Lung (tissue), 12 donors: ENCODE data around the gene OR4C3. TPM values are rescaled to one million over a fixed set of nuclear protein-coding genes. Genes with fewer than 3 reads are reported as not detected.

Source experiments
- ATAC-seq: fragments of 200-7000 bp; cut with Tn5 transposase; one replicate; pipeline ENCODE4 v1.9.1; 2020; ENCODE audit warnings: moderate number of reproducible peaks; ENCODE audit not compliant: insufficient read depth, low FRiP score
- DNase-seq, 3 donors: peaks; one replicate each; pipeline ENCODE4 v3.0.0-alpha.2; 2013 to 2017
- H3K27ac ChIP-seq, 2 donors: one replicate each; pipeline ENCODE4 v1.5.1; 2013; ENCODE audit warnings: mild to moderate bottlenecking in 2 of 2, moderate library complexity in 2 of 2, control low read depth in 1 of 2, inconsistent platforms in 1 of 2, low read depth in 1 of 2, low read length in 1 of 2
- H3K27me3 ChIP-seq, 3 donors: one replicate each; pipeline ENCODE4 v1.5.1; 2013; ENCODE audit warnings: low read length in 2 of 3; ENCODE audit not compliant: control insufficient read depth in 3 of 3, insufficient read depth in 3 of 3
- H3K36me3 ChIP-seq, 4 donors: one replicate each; pipeline ENCODE4 v1.5.1; 2013; ENCODE audit warnings: low read length in 4 of 4, mild to moderate bottlenecking in 1 of 4, moderate library complexity in 1 of 4; ENCODE audit not compliant: control insufficient read depth in 4 of 4, insufficient read depth in 4 of 4
- H3K4me1 ChIP-seq, 5 donors: one replicate each; pipeline ENCODE4 v1.5.1; 2013; ENCODE audit warnings: low read length in 5 of 5, mild to moderate bottlenecking in 2 of 5, moderate library complexity in 1 of 5; ENCODE audit not compliant: control insufficient read depth in 5 of 5, insufficient read depth in 5 of 5
- H3K4me3 ChIP-seq: one replicate; pipeline ENCODE4 v1.5.1; 2013; ENCODE audit warnings: mild to moderate bottlenecking, control low read depth, moderate library complexity
- H3K9ac ChIP-seq, 2 donors: one replicate each; pipeline ENCODE4 v1.5.1; 2013; ENCODE audit warnings: low read length in 2 of 2, control low read depth in 1 of 2; ENCODE audit not compliant: insufficient read depth in 1 of 2
- H3K9me3 ChIP-seq, 4 donors: one replicate each; pipeline ENCODE4 v1.5.1; 2013; ENCODE audit warnings: low read length in 3 of 4, mild to moderate bottlenecking in 1 of 4, moderate library complexity in 1 of 4; ENCODE audit not compliant: control insufficient read depth in 4 of 4, insufficient read depth in 3 of 4
- CTCF ChIP-seq: IDR thresholded peaks from 2 replicates; pipeline ENCODE4 v1.5.1; 2012; ENCODE audit warnings: mild to moderate bottlenecking; ENCODE audit errors: control extremely low read depth, extremely low read depth
- WGBS, 2 donors: extraction: QIAGEN DNeasy Blood & Tissue Kit; methylation state at CpG; one replicate each; pipeline ENCODE4 v1.1.7; 2013; 5-methylcytosine and 5-hydroxymethylcytosine counted together
- polyA plus RNA-seq, 2 donors: library from polyadenylated mRNA; stranded (reverse); fragments of 200-250 nt; gene quantifications; one replicate each; pipeline ENCODE4 v1.2.1, GENCODE V29; 2013
- total RNA-seq, 2 donors: library from RNA; depleted of rRNA in 1 of 2; stranded (reverse); fragments of >200 nt in 1 of 2; gene quantifications; one replicate each; pipeline ENCODE4 v1.2.1, GENCODE V29; 2014 to 2021
- donor health status: control.
- donor health status: control.
- donor health status: Bipolar disorder and iron deficiency.
- donor health status: healthy.
- donor health status: DM: yes; HTN: yes; CAD: no.

The OR4C3 gene
- total and polyA plus RNA-seq, 4 donors: not detected

- no peaks in the 10 kb centered on the region for H3K36me3 ChIP-seq
- WGBS, 2 donors: 78 to 82% methylated on average over 2 of the region's 2 CpGs
Measured at GRCh38 chr11:48366365-48366764, 41.6 kb downstream of the OR4C3 start, which contains the start of gene OR4C5. TSS of gene OR4C5 (minus strand) at chr11:48366465. CDS start at chr11:48366465, 0 bp downstream.

More at GRCh38 chr11:48366365-48366764, 41.6 kb downstream of the OR4C3 start, which contains the start of gene OR4C5:
- H3K4me3 ChIP-seq: no peak within 1 kb of the TSS
- no peaks in the 10 kb centered on the region for H3K4me1 ChIP-seq
- no peak for DNase-seq
- H3K9ac ChIP-seq: no peak within 1 kb of the TSS
- H3K9me3 ChIP-seq: peaks cover 0 to 11% (median 0%) of the 10 kb centered on the region in 4 donors
- no peak for TF ChIP-seq CTCF
- no peak for ATAC-seq
- no peaks in the 10 kb centered on the region for H3K27me3 ChIP-seq
- no peak within 1 kb of the TSS for H3K27ac ChIP-seq

Other genes with a start within 250 kb of the OR4C3 start
- not detected for gene OR4B1, start 108.1 kb upstream of the OR4C3 start, total RNA-seq
- not detected for gene OR4B1, start 108.1 kb upstream of the OR4C3 start, polyA plus RNA-seq
- gene OR4X2, start 79.8 kb upstream of the OR4C3 start, total RNA-seq: not detected
- gene OR4X2, start 79.8 kb upstream of the OR4C3 start, polyA plus RNA-seq: not detected
- gene OR4X1, start 61.1 kb upstream of the OR4C3 start, total RNA-seq: not detected
- gene OR4X1, start 61.1 kb upstream of the OR4C3 start, polyA plus RNA-seq: not detected
- gene OR4S1, start 18.7 kb upstream of the OR4C3 start, total RNA-seq: not detected
- not detected for gene OR4S1, start 18.7 kb upstream of the OR4C3 start, polyA plus RNA-seq
- not detected for gene OR4C5, start 41.5 kb downstream of the OR4C3 start, total RNA-seq
- not detected for gene OR4C5, start 41.5 kb downstream of the OR4C3 start, polyA plus RNA-seq
- gene OR4A47, start 163.9 kb downstream of the OR4C3 start, total RNA-seq: not detected
- not detected for gene OR4A47, start 163.9 kb downstream of the OR4C3 start, polyA plus RNA-seq